K562 (cell line): ENCODE data around the gene TOM1L1. TPM values are rescaled to one million over a fixed set of nuclear protein-coding genes. Genes with fewer than 3 reads are reported as not detected.

Source experiments
- EP400 ChIP-seq: fragments of 450-650 bp; IDR thresholded peaks from 2 replicates; pipeline ENCODE4 v1.6.1; 2017; ENCODE audit warnings: antibody characterized with exemption, mild to moderate bottlenecking, moderate library complexity
- FOXP1 ChIP-seq: sonication (generic); formaldehyde crosslinking; IDR thresholded peaks from 2 replicates; pipeline ENCODE4 v1.8.0; 2022; ENCODE audit warnings: mild to moderate bottlenecking, missing genetic modification reagents
- GABPB1 ChIP-seq: sonication (generic); formaldehyde crosslinking; IDR thresholded peaks from 2 replicates; pipeline ENCODE4 v1.8.0; 2022; ENCODE audit warnings: mild to moderate bottlenecking, missing genetic modification reagents
- NR2C2 ChIP-seq, 2 experiments: fragments of 200-800 bp in 1 of 2; sonication (Bioruptor generic) in 1 of 2; sonication (generic) in 1 of 2; formaldehyde crosslinking in 1 of 2; IDR thresholded peaks; 2 replicates each; pipeline versions ENCODE4 v1.6.1 to v1.8.0; 2016 to 2022; ENCODE audit warnings: mild to moderate bottlenecking in 1 of 2, missing compliant biosample characterization in 1 of 2, missing genetic modification characterization in 1 of 2, missing genetic modification reagents in 1 of 2
- RFX1 ChIP-seq: fragments of 450-650 bp; IDR thresholded peaks from 2 replicates; pipeline ENCODE4 v1.6.1; 2016; ENCODE audit warnings: mild to moderate bottlenecking, moderate library complexity
- ZNF282 ChIP-seq: sonication (generic); formaldehyde crosslinking; IDR thresholded peaks from 2 replicates; pipeline ENCODE4 v1.8.1; 2023; ENCODE audit warnings: missing genetic modification reagents
- polyA plus RNA-seq, 8 experiments: library from polyadenylated mRNA; depleted of rRNA in 4 of 8; stranded (reverse) in 5 of 8; unstranded in 3 of 8; fragments of >200 nt; fragmentation: Nextera tagmentation in 2 of 8; fragmentation: Illumina TruSeq in 1 of 8; extraction: Ambion mirVana in 2 of 8; extraction: Trizol in 1 of 8; gene quantifications; 2 replicates each; pipeline versions ENCODE4 v1.2.1 to v1.2.3, GENCODE V29; 2011 to 2014; ENCODE audit warnings: inconsistent platforms in 1 of 8, missing spikeins in 1 of 8
- total RNA-seq, 7 experiments: library from RNA; depleted of rRNA in 6 of 7; stranded (reverse); fragments of >200 nt in 6 of 7; fragmentation: Illumina TruSeq in 2 of 7; extraction: Trizol in 2 of 7; gene quantifications; 2 replicates each; pipeline versions ENCODE4 v1.2.1 to v1.2.3, GENCODE V29; 2011 to 2021; ENCODE audit warnings: low replicate concordance in 1 of 7
- TF ChIP-seq, protein P1 (sequence below): fragments of 450-650 bp; IDR thresholded peaks from 2 replicates; pipeline ENCODE4 v1.6.1; 2018; ENCODE audit warnings: mild to moderate bottlenecking, low read depth; ENCODE audit not compliant: partially characterized antibody
- TF ChIP-seq, protein P2 (sequence below): fragments of 250-450 bp; sonication (Bioruptor Pico); IDR thresholded peaks from 2 replicates; pipeline ENCODE4 v1.8.0; 2021; ENCODE audit warnings: mild to moderate bottlenecking, moderate library complexity
- TF ChIP-seq, protein P3 (sequence below): fragments of 450-650 bp; formaldehyde crosslinking; IDR thresholded peaks from 2 replicates; pipeline ENCODE4 v1.4.0; 2020; ENCODE audit warnings: mild to moderate bottlenecking, moderate library complexity
- TF ChIP-seq, protein P4 (sequence below): sonication (generic); formaldehyde crosslinking; IDR thresholded peaks from 2 replicates; pipeline ENCODE4 v1.8.1; 2023; ENCODE audit warnings: mild to moderate bottlenecking, missing genetic modification reagents, moderate library complexity
- TF ChIP-seq, protein P5 (sequence below), 2 experiments: fragments of 450-650 bp; IDR thresholded peaks; 2 replicates each; pipeline ENCODE4 v1.6.1; 2018; ENCODE audit warnings: mild to moderate bottlenecking in 2 of 2, low read depth in 1 of 2; ENCODE audit not compliant: partially characterized antibody in 2 of 2
- TF ChIP-seq, protein P6 (sequence below): fragments of 450-650 bp; IDR thresholded peaks from 2 replicates; pipeline ENCODE4 v1.7.0; 2016; ENCODE audit warnings: borderline replicate concordance

Gene TOM1L1
- total and polyA plus RNA-seq, 9 of the 15 experiments (the other 6 are each of a cell fraction or from before 2014, with no cell fraction given) = 21.3 to 74.3 (median 31.0) TPM

DNA sequence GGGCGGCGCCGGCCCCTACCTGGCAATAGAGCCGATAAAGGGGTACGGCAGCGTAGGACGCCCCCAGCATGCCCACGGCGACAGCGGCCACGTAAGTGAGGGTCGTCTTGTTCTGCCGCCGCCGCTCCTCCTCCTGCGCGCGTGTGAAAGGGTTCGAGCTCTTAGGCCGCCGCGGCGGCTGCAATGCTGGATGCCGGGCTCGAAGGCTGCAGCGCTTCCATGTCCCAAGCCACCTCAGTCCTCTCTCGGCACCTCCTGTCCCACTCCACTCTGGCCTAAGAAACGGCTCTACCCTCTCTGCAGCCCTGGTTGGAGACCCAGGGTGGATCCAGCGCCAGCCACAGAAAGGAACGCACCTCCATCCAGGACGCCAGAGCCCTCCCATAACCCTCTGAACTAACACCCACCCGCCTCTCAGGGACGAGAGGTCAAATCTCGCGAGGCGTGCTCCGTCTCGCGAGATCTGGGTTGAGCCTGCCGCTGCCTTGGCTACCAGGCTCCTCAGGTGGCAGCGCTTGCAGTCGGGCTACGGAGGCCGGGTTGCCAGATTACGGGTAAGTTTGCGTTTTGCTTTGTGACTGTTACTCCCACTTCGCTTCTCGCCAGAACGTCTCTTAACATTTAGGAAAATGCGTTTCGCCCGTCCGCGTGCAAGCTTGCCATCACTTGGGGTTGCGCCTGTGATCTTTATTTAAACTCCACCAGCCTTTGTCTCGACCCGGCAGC is 67.8 kb downstream of the TOM1L1 start, which contains the start of the genes COX11 and STXBP4 (continued):
- TF ChIP-seq, protein P1, sequence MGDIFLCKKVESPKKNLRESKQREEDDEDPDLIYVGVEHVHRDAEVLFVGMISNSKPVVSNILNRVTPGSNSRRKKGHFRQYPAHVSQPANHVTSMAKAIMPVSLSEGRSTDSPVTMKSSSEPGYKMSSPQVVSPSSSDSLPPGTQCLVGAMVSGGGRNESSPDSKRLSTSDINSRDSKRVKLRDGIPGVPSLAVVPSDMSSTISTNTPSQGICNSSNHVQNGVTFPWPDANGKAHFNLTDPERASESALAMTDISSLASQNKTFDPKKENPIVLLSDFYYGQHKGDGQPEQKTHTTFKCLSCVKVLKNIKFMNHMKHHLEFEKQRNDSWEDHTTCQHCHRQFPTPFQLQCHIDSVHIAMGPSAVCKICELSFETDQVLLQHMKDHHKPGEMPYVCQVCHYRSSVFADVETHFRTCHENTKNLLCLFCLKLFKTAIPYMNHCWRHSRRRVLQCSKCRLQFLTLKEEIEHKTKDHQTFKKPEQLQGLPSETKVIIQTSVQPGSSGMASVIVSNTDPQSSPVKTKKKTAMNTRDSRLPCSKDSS = no peak
- TF ChIP-seq FOXP1 (CRISPR knock-in tag) = no peak
- TF ChIP-seq NR2C2 (CRISPR knock-in tag; IDR thresholded peaks at IDR 0.05) = no peak
- peak; percentile 88 for TF ChIP-seq NR2C2 (tag; IDR thresholded peaks at IDR 0.05)
- TF ChIP-seq, protein P2, sequence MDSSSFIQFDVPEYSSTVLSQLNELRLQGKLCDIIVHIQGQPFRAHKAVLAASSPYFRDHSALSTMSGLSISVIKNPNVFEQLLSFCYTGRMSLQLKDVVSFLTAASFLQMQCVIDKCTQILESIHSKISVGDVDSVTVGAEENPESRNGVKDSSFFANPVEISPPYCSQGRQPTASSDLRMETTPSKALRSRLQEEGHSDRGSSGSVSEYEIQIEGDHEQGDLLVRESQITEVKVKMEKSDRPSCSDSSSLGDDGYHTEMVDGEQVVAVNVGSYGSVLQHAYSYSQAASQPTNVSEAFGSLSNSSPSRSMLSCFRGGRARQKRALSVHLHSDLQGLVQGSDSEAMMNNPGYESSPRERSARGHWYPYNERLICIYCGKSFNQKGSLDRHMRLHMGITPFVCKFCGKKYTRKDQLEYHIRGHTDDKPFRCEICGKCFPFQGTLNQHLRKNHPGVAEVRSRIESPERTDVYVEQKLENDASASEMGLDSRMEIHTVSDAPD = no peak
- TF ChIP-seq, protein P3, sequence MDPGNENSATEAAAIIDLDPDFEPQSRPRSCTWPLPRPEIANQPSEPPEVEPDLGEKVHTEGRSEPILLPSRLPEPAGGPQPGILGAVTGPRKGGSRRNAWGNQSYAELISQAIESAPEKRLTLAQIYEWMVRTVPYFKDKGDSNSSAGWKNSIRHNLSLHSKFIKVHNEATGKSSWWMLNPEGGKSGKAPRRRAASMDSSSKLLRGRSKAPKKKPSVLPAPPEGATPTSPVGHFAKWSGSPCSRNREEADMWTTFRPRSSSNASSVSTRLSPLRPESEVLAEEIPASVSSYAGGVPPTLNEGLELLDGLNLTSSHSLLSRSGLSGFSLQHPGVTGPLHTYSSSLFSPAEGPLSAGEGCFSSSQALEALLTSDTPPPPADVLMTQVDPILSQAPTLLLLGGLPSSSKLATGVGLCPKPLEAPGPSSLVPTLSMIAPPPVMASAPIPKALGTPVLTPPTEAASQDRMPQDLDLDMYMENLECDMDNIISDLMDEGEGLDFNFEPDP (CRISPR knock-in tag) = no peak
- TF ChIP-seq, protein P4, sequence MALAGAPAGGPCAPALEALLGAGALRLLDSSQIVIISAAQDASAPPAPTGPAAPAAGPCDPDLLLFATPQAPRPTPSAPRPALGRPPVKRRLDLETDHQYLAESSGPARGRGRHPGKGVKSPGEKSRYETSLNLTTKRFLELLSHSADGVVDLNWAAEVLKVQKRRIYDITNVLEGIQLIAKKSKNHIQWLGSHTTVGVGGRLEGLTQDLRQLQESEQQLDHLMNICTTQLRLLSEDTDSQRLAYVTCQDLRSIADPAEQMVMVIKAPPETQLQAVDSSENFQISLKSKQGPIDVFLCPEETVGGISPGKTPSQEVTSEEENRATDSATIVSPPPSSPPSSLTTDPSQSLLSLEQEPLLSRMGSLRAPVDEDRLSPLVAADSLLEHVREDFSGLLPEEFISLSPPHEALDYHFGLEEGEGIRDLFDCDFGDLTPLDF (CRISPR knock-in tag) = 0 out of 2 replicates have a peak, but pooled peaks have one; percentile 50
- TF ChIP-seq, protein P5, sequence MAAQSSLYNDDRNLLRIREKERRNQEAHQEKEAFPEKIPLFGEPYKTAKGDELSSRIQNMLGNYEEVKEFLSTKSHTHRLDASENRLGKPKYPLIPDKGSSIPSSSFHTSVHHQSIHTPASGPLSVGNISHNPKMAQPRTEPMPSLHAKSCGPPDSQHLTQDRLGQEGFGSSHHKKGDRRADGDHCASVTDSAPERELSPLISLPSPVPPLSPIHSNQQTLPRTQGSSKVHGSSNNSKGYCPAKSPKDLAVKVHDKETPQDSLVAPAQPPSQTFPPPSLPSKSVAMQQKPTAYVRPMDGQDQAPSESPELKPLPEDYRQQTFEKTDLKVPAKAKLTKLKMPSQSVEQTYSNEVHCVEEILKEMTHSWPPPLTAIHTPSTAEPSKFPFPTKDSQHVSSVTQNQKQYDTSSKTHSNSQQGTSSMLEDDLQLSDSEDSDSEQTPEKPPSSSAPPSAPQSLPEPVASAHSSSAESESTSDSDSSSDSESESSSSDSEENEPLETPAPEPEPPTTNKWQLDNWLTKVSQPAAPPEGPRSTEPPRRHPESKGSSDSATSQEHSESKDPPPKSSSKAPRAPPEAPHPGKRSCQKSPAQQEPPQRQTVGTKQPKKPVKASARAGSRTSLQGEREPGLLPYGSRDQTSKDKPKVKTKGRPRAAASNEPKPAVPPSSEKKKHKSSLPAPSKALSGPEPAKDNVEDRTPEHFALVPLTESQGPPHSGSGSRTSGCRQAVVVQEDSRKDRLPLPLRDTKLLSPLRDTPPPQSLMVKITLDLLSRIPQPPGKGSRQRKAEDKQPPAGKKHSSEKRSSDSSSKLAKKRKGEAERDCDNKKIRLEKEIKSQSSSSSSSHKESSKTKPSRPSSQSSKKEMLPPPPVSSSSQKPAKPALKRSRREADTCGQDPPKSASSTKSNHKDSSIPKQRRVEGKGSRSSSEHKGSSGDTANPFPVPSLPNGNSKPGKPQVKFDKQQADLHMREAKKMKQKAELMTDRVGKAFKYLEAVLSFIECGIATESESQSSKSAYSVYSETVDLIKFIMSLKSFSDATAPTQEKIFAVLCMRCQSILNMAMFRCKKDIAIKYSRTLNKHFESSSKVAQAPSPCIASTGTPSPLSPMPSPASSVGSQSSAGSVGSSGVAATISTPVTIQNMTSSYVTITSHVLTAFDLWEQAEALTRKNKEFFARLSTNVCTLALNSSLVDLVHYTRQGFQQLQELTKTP (IDR thresholded peaks at IDR 0.05; ENCODE audit: low read depth in 1 of 2, partially characterized antibody in 2 of 2) = no peak
- peak; percentile 66 for TF ChIP-seq EP400
- TF ChIP-seq, protein P6, sequence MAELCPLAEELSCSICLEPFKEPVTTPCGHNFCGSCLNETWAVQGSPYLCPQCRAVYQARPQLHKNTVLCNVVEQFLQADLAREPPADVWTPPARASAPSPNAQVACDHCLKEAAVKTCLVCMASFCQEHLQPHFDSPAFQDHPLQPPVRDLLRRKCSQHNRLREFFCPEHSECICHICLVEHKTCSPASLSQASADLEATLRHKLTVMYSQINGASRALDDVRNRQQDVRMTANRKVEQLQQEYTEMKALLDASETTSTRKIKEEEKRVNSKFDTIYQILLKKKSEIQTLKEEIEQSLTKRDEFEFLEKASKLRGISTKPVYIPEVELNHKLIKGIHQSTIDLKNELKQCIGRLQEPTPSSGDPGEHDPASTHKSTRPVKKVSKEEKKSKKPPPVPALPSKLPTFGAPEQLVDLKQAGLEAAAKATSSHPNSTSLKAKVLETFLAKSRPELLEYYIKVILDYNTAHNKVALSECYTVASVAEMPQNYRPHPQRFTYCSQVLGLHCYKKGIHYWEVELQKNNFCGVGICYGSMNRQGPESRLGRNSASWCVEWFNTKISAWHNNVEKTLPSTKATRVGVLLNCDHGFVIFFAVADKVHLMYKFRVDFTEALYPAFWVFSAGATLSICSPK = no peak
- TF ChIP-seq ZNF282 (CRISPR knock-in tag) = no peak
- peak; percentile 92 for TF ChIP-seq RFX1
- TF ChIP-seq GABPB1 (CRISPR knock-in tag) = 0 out of 2 replicates have a peak, but pooled peaks have one; percentile 32
